ENCODE data around the gene NUDT4B.
"Not testable (repeated sequence)": the region's sequence is repeated elsewhere in the genome, so short reads cannot be mapped to it uniquely, and the experiment has no call there.

NUDT4B gene

GRCh38 chr1:148743200-148743599 lies 5.4 kb upstream of the NUDT4B start:
- DNase-seq: not testable (repeated sequence)

- not testable (repeated sequence) for DNase-seq
Observed at GRCh38 chr1:148743726-148744720, 4.6 kb upstream of the NUDT4B start.

GRCh38 chr1:148749335-148749681 lies 734 bp downstream of the NUDT4B start:
- DNase-seq: not testable (repeated sequence)

- not testable (repeated sequence) for DNase-seq
Observed at GRCh38 chr1:148756231-148756630, 7.7 kb downstream of the NUDT4B start.

GRCh38 chr1:148757446-148757845 lies 8.9 kb downstream of the NUDT4B start:
- not testable (repeated sequence) for DNase-seq

- DNase-seq: not testable (repeated sequence)
Observed at GRCh38 chr1:148758412-148758811, 9.8 kb downstream of the NUDT4B start.

- DNase-seq: not testable (repeated sequence)
Observed at GRCh38 chr1:148758925-148759324, 10.4 kb downstream of the NUDT4B start.

- not testable (repeated sequence) for DNase-seq
Observed at GRCh38 chr1:148759749-148760148, 11.2 kb downstream of the NUDT4B start.

- not testable (repeated sequence) for DNase-seq
Observed at GRCh38 chr1:148760206-148760605, 11.6 kb downstream of the NUDT4B start.

- not testable (repeated sequence) for DNase-seq
Observed at GRCh38 chr1:148761360-148761759, 12.8 kb downstream of the NUDT4B start.

- not testable (repeated sequence) for DNase-seq
Observed at GRCh38 chr1:148765238-148766019, 16.9 kb downstream of the NUDT4B start.

GRCh38 chr1:148768541-148768940 lies 20.0 kb downstream of the NUDT4B start:
- DNase-seq: not testable (repeated sequence)

- not testable (repeated sequence) for DNase-seq
Observed at GRCh38 chr1:148769495-148769894, 20.9 kb downstream of the NUDT4B start.

- not testable (repeated sequence) for DNase-seq
Observed at GRCh38 chr1:148773690-148774089, 25.1 kb downstream of the NUDT4B start.

GRCh38 chr1:148774102-148774501 lies 25.5 kb downstream of the NUDT4B start:
- not testable (repeated sequence) for DNase-seq

GRCh38 chr1:148775263-148775662 lies 26.7 kb downstream of the NUDT4B start:
- DNase-seq: not testable (repeated sequence)

- DNase-seq: not testable (repeated sequence)
Observed at GRCh38 chr1:148777649-148778048, 29.1 kb downstream of the NUDT4B start.

- DNase-seq: not testable (repeated sequence)
Observed at GRCh38 chr1:148780404-148780803, 31.8 kb downstream of the NUDT4B start.

GRCh38 chr1:148791543-148792099 lies 43.0 kb downstream of the NUDT4B start:
- not testable (repeated sequence) for DNase-seq

- not testable (repeated sequence) for DNase-seq
Observed at GRCh38 chr1:148793762-148794332, 45.3 kb downstream of the NUDT4B start.

Measured in activated T-cell treated with anti-CD3 and anti-CD28 coated beads for 4 hours (primary cell).